Activated naive CD8-positive, alpha-beta T cell (primary cell): ENCODE data around the gene SMARCD2.
A peak's percentile ranks its signal among the peaks of the same experiment; 100 is the strongest.
"Not testable (repeated sequence)": the region's sequence is repeated elsewhere in the genome, so short reads cannot be mapped to it uniquely, and the experiment has no call there.

Experiments
- H3K27ac Mint-ChIP-seq: one replicate; pipeline ENCODE4 v1.8.0; 2021; ENCODE audit warnings: mixed read lengths
- H3K27me3 Mint-ChIP-seq: one replicate; pipeline ENCODE4 v1.8.0; 2021; ENCODE audit warnings: mixed read lengths
- H3K36me3 Mint-ChIP-seq: one replicate; pipeline ENCODE4 v1.8.0; 2021; ENCODE audit warnings: mixed read lengths
- H3K4me1 Mint-ChIP-seq: one replicate; pipeline ENCODE4 v1.8.0; 2021; ENCODE audit warnings: low read depth, mixed read lengths
- H3K4me3 Mint-ChIP-seq: one replicate; pipeline ENCODE4 v1.8.0; 2021; ENCODE audit warnings: mild to moderate bottlenecking, mixed read lengths
- H3K9me3 Mint-ChIP-seq: one replicate; pipeline ENCODE4 v1.8.0; 2021; ENCODE audit warnings: low read depth, mixed read lengths

The SMARCD2 gene

DNA sequence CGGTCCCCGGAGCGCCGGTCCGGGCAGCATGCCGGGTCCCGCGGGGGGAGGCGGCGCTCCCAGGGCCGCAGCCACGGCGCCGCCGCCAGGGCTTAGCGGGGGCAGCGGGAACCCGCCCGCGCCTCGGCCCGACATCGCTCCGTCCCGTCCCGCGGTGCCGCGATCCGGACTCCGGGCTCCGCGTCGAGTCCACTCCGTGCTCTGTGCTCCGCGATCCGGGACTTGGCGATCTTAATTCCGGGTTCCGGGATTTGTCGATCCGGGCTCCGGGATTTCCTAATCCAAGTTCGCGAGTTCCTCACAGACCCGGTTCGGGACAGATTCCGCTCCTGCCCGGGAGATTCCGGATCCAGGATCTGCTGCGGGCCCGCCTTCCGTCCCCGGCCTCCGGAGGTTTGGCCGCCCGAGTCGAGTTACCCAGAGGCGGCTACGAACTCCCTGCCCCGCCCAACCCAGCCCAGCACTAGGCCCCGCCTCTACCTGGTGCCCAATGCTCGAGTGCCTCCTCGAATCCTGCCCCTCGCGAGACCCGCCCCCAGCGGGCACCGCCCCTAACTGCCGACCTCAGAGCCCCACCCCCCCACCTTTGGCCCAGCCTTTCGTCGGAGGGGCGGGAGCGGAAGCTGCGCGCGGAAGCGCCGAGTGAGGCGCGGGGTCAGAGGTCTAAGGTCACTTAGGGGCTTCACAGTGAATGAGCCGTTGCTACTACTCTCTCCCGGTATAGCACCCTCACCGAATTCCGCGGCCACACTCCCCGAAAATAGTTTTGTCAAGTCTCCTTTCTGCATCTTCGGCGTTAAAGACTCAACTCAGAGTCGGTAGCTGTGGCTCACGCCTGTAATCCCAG lies at the start of gene SMARCD2:
SMARCD2 (minus strand) TSS at position 146 of the 847 bp plus-strand sequence; CDS start at position 135, 11 bp downstream.
- H3K36me3 Mint-ChIP-seq = peaks cover 2% of the 10 kb centered on the region
- H3K9me3 Mint-ChIP-seq = no peaks in the 10 kb centered on the region
- peaks cover 35% of the 10 kb centered on the region for H3K4me1 Mint-ChIP-seq

DNA sequence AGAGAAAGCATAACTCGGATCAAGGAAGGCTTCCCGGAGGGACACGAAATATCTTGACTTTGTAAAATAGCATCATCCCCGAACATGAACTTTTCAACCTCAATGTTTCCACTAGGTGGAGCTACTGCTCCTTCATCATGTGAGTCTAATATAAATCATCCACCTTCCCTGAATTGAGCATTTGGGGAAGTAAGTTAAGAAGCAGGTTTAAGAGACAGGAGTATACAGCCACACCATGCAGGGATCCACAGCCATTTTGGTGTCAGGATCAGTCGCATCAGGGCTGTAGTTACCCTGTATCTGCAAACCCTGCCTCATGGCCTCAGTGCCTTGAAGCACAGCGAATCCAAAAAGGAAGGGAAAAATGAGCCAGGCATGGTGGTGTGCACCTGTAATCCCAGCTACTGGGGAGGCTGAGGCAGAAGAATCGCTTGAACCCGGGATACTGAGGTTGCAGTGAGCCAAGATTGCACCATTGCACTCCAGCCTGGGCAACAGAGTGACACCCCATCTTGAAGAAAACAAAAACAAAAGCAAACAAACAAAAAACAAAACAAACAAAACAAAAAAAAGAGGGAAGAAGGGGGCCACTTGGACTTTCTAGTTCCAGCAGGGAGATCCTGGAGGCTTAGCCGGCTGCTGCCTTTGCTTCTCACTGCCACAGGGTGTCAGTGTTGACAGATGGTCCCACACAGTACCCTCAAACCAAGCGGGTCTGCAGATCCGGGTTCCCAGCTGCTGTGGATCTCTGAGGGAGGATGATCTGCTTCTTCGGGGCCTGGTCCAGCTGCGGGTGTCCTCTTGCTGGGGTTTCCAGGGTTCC lies 46.8 kb upstream of the SMARCD2 start:
- H3K36me3 Mint-ChIP-seq, H3K4me1 Mint-ChIP-seq, H3K9me3 Mint-ChIP-seq, H3K27ac Mint-ChIP-seq, H3K27me3 Mint-ChIP-seq: not testable (repeated sequence)
- peak overlapping the region; percentile 23 for H3K4me3 Mint-ChIP-seq

More for the DNA sequence above, at the start of gene SMARCD2:
- Mint-ChIP-seq H3K4me3 (peak within 1 kb of the TSS; percentile 94), H3K27ac (peak within 1 kb of the TSS; percentile 92), H3K27me3 (no peaks in the 10 kb centered on the region)

DNA sequence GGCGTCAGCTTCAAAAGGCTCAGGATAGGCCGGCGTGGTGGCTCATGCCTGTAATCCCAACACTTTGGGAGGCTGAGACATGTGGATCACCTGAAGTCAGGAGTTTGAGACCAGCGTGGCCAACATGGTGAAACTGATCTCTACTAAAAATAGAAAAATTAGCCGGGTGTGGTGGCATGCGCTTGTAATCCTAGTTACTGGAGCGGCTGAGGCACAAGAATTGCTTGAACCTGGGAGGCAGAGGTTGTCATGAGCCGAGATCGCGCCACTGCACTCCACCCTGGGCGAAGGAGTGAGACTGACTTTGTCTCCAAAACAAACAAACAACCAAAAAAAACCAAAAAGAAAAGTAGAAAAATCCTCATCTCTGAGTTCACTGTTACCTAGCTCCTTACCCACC lies 42.6 kb upstream of the SMARCD2 start:
- not testable (repeated sequence) for H3K4me3 Mint-ChIP-seq, H3K4me1 Mint-ChIP-seq, H3K36me3 Mint-ChIP-seq, H3K27me3 Mint-ChIP-seq, H3K27ac Mint-ChIP-seq, H3K9me3 Mint-ChIP-seq

DNA sequence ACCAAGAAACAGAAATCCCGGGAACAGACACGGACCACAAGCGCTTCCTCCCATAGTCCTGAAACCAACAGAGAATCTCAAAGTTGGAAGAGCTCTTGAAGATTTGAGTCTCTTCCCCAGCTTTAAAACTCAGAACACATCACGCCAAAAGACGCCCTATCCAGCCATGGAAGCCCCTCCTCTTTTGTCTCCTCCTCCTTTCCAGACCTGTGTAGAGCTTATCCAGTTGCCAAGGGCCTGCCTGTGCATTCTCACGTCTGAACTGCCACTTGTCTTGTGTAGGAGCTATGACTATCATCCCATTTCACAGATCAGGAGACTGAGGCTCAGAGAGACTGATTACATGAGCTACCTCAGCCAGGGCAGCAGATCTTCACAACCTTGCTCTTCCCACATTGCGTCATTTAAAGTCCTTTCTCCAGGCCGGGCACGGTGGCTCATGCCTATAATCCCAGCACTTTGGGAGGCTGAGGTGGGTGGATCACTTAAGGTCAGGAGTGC lies 40.2 kb upstream of the SMARCD2 start:
- not testable (repeated sequence) for H3K27me3 Mint-ChIP-seq, H3K4me3 Mint-ChIP-seq

GRCh38 chr17:63881935-63882601 lies 39.6 kb upstream of the SMARCD2 start, which contains the start of gene GH2:
TSS of gene GH2 (minus strand) at chr17:63881944. CDS start at chr17:63881801, 143 bp downstream.
- H3K27ac Mint-ChIP-seq = no peak within 1 kb of the TSS
- no peak within 1 kb of the TSS for H3K4me3 Mint-ChIP-seq
- H3K36me3 Mint-ChIP-seq = no peaks in the 10 kb centered on the region
- no peaks in the 10 kb centered on the region for H3K9me3 Mint-ChIP-seq
- H3K4me1 Mint-ChIP-seq = no peaks in the 10 kb centered on the region
- H3K27me3 Mint-ChIP-seq = no peaks in the 10 kb centered on the region

More for the DNA sequence above, 40.2 kb upstream of the SMARCD2 start:
- not testable (repeated sequence) for H3K27ac Mint-ChIP-seq, H3K9me3 Mint-ChIP-seq, H3K36me3 Mint-ChIP-seq, H3K4me1 Mint-ChIP-seq

- not testable (repeated sequence) for H3K9me3 Mint-ChIP-seq, H3K27ac Mint-ChIP-seq, H3K27me3 Mint-ChIP-seq, H3K4me3 Mint-ChIP-seq, H3K36me3 Mint-ChIP-seq, H3K4me1 Mint-ChIP-seq
Observed at GRCh38 chr17:63881337-63881736, 38.9 kb upstream of the SMARCD2 start.

- H3K9me3 Mint-ChIP-seq = no peaks in the 10 kb centered on the region
- no peak overlapping the region for H3K4me3 Mint-ChIP-seq
- H3K27ac Mint-ChIP-seq = no peak overlapping the region
- H3K4me1 Mint-ChIP-seq = no peaks in the 10 kb centered on the region
- H3K27me3 Mint-ChIP-seq = no peaks in the 10 kb centered on the region
- H3K36me3 Mint-ChIP-seq = no peaks in the 10 kb centered on the region
Observed at GRCh38 chr17:63880706-63881105, 38.2 kb upstream of the SMARCD2 start.

- not testable (repeated sequence) for H3K36me3 Mint-ChIP-seq, H3K4me3 Mint-ChIP-seq, H3K4me1 Mint-ChIP-seq, H3K9me3 Mint-ChIP-seq, H3K27me3 Mint-ChIP-seq, H3K27ac Mint-ChIP-seq
Observed at GRCh38 chr17:63878413-63878812, 35.9 kb upstream of the SMARCD2 start.

DNA sequence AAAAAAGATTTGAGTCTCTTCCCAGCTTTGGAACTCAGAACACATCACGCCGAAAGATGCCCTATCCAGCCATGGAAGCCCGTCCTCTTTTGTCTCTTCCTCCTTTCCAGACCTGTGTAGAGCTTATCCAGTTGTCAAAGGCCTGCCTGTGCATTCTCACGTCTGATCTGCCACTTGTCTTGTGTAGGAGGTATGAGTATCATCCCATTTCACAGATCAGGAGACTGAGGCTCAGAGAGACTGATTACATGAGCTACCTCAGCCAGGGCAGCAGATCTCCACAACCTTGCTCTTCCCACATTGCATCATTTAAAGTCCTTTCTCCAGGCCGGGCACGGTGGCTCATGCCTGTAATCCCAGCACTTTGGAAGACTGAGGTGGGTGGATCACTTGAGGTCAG lies 32.2 kb upstream of the SMARCD2 start:
- H3K27ac Mint-ChIP-seq, H3K36me3 Mint-ChIP-seq, H3K9me3 Mint-ChIP-seq, H3K4me1 Mint-ChIP-seq, H3K4me3 Mint-ChIP-seq, H3K27me3 Mint-ChIP-seq: not testable (repeated sequence)

DNA sequence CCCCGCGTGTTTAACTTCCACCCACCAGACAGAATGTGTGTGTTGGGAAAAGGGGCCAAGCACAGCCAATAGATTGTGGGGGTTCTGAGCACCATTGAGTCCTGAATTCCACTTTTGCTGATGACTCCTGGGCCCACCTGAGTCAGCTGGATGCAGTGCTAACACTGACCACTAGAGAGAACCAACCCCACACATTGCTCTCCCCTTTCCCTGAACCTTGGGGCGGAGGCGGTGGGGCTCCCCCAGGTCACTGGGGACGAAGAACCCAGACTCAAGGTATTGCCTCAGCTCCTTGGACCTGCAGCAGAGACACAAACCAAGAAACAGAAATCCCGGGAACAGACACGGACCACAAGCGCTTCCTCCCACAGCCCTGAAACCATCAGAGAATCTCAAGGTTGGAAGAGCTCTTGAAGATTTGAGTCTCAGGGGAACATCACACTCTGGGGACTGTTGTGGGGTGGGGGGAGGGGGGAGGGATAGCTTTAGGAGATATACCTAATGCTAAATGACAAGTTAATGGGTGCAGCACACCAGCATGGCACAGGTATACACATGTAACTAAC lies 31.7 kb upstream of the SMARCD2 start:
- not testable (repeated sequence) for H3K4me1 Mint-ChIP-seq, H3K27me3 Mint-ChIP-seq, H3K27ac Mint-ChIP-seq, H3K9me3 Mint-ChIP-seq, H3K4me3 Mint-ChIP-seq, H3K36me3 Mint-ChIP-seq

- H3K4me1 Mint-ChIP-seq = not testable (repeated sequence)
Observed at GRCh38 chr17:63873577-63873976, 31.1 kb upstream of the SMARCD2 start, which contains the start of gene CSH2. TSS of gene CSH2 (minus strand) at chr17:63873677. CDS start at chr17:63873614, 63 bp downstream.

DNA sequence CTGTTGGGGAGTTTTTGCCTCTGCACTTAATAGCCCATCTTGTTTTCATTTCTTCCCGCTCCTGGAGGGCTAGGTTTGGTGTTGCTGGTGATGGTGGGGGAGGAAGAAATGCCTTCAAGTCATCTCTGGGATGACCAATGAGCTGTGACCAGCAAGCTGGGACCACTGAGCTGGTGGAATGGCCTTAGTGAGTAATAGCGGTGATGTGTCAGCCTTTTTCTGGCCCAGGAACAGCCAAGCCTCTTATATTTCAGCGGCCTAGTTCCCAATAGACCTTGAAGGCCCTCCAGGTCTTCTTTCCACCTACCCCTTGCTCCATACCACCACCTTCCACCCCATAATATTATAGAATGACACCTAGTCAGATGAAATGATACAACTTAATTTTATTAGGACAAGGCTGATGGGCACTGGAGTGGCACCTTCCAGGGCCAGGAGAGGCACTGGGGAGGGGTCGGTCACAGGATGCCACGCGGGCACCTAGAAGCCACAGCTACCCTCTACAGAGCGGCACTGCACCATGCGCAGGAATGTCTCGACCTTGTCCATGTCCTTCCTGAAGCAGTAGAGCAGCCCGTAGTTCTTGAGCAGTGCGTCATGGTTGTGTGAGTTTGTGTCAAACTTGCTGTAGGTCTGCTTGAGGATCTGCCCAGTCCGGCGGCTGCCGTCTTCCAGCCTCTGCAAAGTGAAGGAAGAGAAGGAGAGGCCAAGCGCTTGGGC lies 29.3 kb upstream of the SMARCD2 start:
- H3K4me1 Mint-ChIP-seq, H3K4me3 Mint-ChIP-seq, H3K27me3 Mint-ChIP-seq, H3K27ac Mint-ChIP-seq, H3K36me3 Mint-ChIP-seq, H3K9me3 Mint-ChIP-seq: not testable (repeated sequence)

More at GRCh38 chr17:63873577-63873976, 31.1 kb upstream of the SMARCD2 start, which contains the start of gene CSH2:
- not testable (repeated sequence) for H3K9me3 Mint-ChIP-seq, H3K27me3 Mint-ChIP-seq, H3K27ac Mint-ChIP-seq, H3K36me3 Mint-ChIP-seq, H3K4me3 Mint-ChIP-seq

DNA sequence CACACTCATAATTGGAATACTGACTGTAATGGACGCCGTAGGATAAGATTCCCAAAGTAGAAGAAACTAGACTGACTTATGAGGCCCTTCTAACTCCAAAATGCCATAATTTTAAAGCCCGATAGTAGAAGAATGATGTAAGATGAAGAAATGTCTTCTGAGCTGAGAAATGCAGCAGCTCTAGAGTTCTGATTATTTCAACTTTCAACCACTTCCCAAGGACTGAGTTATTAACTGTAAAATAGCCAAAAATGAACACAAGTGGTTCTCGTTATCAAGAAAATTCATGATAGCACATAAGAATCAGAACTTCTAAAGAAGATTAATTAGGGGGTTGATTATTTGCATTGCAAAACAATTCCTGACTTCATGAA lies 27.8 kb upstream of the SMARCD2 start:
- not testable (repeated sequence) for H3K27me3 Mint-ChIP-seq, H3K4me3 Mint-ChIP-seq, H3K9me3 Mint-ChIP-seq, H3K36me3 Mint-ChIP-seq, H3K4me1 Mint-ChIP-seq, H3K27ac Mint-ChIP-seq
